KOPT-K1 (cell line): ENCODE results near the gene MTCH2.

ENCODE experiments used
- H3K27ac ChIP-seq: fragments of 200-600 bp; sonication (generic); 2 replicates; pipeline ENCODE4 v1.5.1; 2016; ENCODE audit warnings: antibody characterized with exemption, mild to moderate bottlenecking, low read depth, low read length; ENCODE audit not compliant: poor library complexity, severe bottlenecking
- H3K36me3 ChIP-seq: fragments of 200-600 bp; sonication (generic); 2 replicates; pipeline ENCODE4 v1.5.1; 2017; ENCODE audit warnings: antibody characterized with exemption, mild to moderate bottlenecking, low read length, moderate library complexity; ENCODE audit not compliant: insufficient read depth
- H3K9me3 ChIP-seq: fragments of 200-600 bp; sonication (generic); 2 replicates; pipeline ENCODE4 v1.5.1; 2017; ENCODE audit warnings: antibody characterized with exemption, low read length, mild to moderate bottlenecking; ENCODE audit not compliant: insufficient read depth, poor library complexity, severe bottlenecking

MTCH2 gene

GRCh38 chr11:47569646-47570045 is 72.7 kb downstream of the MTCH2 start:
- no peaks in the 10 kb centered on the region for H3K9me3 ChIP-seq
- H3K27ac ChIP-seq, result no peak overlapping the region
- peaks cover 69% of the 10 kb centered on the region for H3K36me3 ChIP-seq
